Activated naive CD8-positive, alpha-beta T cell treated with anti-CD3 and anti-CD28 coated beads for 36 hours (primary cell): Measurements from ENCODE around the gene RIMBP2. TPM values are rescaled to one million over a fixed set of nuclear protein-coding genes. Genes with fewer than 3 reads are reported as not detected.
"Not testable (repeated sequence)": the region's sequence is repeated elsewhere in the genome, so short reads cannot be mapped to it uniquely, and the experiment has no call there.

Experiments used
- DNase-seq: peaks from one replicate; pipeline ENCODE4 v3.0.0; 2021
- H3K27ac Mint-ChIP-seq: one replicate; pipeline ENCODE4 v1.8.0; 2022; ENCODE audit warnings: mild to moderate bottlenecking, moderate library complexity, mixed read lengths
- H3K27me3 Mint-ChIP-seq: one replicate; pipeline ENCODE4 v1.8.0; 2022; ENCODE audit warnings: mild to moderate bottlenecking, mixed read lengths
- H3K36me3 Mint-ChIP-seq: one replicate; pipeline ENCODE4 v1.8.0; 2021; ENCODE audit warnings: mild to moderate bottlenecking, mixed read lengths
- H3K4me1 Mint-ChIP-seq: one replicate; pipeline ENCODE4 v1.8.0; 2021; ENCODE audit warnings: mixed read lengths
- H3K4me3 Mint-ChIP-seq: one replicate; pipeline ENCODE4 v1.8.0; 2022; ENCODE audit warnings: mild to moderate bottlenecking, moderate library complexity, mixed read lengths
- H3K9me3 Mint-ChIP-seq: one replicate; pipeline ENCODE4 v1.8.0; 2022; ENCODE audit warnings: mixed read lengths
- total RNA-seq, 2 experiments: library from RNA; stranded (reverse); gene quantifications; one replicate each; pipeline ENCODE4 v1.2.3, GENCODE V29; 2021

RIMBP2 gene
- total RNA-seq, 2 experiments from 2014 or later: not detected

GRCh38 chr12:130647814-130648213 lies 68.3 kb downstream of the RIMBP2 start:
- H3K27me3 Mint-ChIP-seq: no peaks in the 10 kb centered on the region
- no peaks in the 10 kb centered on the region for H3K36me3 Mint-ChIP-seq
- no peak for DNase-seq
- H3K27ac Mint-ChIP-seq: no peak overlapping the region
- no peak overlapping the region for H3K4me3 Mint-ChIP-seq
- H3K9me3 Mint-ChIP-seq: no peaks in the 10 kb centered on the region
- H3K4me1 Mint-ChIP-seq: no peaks in the 10 kb centered on the region

- DNase-seq: no peak
- Mint-ChIP-seq H3K4me3 (no peak overlapping the region), H3K27me3 (peaks cover 5% of the 10 kb centered on the region), H3K36me3 (no peaks in the 10 kb centered on the region), H3K9me3 (no peaks in the 10 kb centered on the region), H3K27ac (no peak overlapping the region), H3K4me1 (no peaks in the 10 kb centered on the region)
These were observed 69.3 kb downstream of the RIMBP2 start for GRCh38 chr12:130646716-130647370.

GRCh38 chr12:130646191-130646590 lies 69.9 kb downstream of the RIMBP2 start:
- not testable (repeated sequence) for H3K4me1 Mint-ChIP-seq, H3K9me3 Mint-ChIP-seq, H3K27me3 Mint-ChIP-seq, H3K4me3 Mint-ChIP-seq, H3K36me3 Mint-ChIP-seq, DNase-seq, H3K27ac Mint-ChIP-seq

GRCh38 chr12:130645751-130646150 lies 70.3 kb downstream of the RIMBP2 start:
- Mint-ChIP-seq H3K4me1 (no peaks in the 10 kb centered on the region), H3K9me3 (no peaks in the 10 kb centered on the region), H3K4me3 (no peak overlapping the region), H3K27me3 (peaks cover 5% of the 10 kb centered on the region), H3K36me3 (no peaks in the 10 kb centered on the region), H3K27ac (no peak overlapping the region)
- DNase-seq: no peak

GRCh38 chr12:130644566-130644965 lies 71.5 kb downstream of the RIMBP2 start:
- Mint-ChIP-seq H3K27me3 (peaks cover 5% of the 10 kb centered on the region), H3K36me3 (no peaks in the 10 kb centered on the region), H3K27ac (no peak overlapping the region)

GRCh38 chr12:130644146-130644545 lies 72.0 kb downstream of the RIMBP2 start:
- no peak for DNase-seq
- Mint-ChIP-seq H3K36me3 (no peaks in the 10 kb centered on the region), H3K4me3 (no peak overlapping the region), H3K9me3 (no peaks in the 10 kb centered on the region), H3K27me3 (peaks cover 5% of the 10 kb centered on the region), H3K4me1 (no peaks in the 10 kb centered on the region), H3K27ac (no peak overlapping the region)

More at GRCh38 chr12:130644566-130644965, 71.5 kb downstream of the RIMBP2 start:
- H3K9me3 Mint-ChIP-seq: no peaks in the 10 kb centered on the region
- no peak overlapping the region for H3K4me3 Mint-ChIP-seq
- DNase-seq: no peak
- H3K4me1 Mint-ChIP-seq: no peaks in the 10 kb centered on the region

- Mint-ChIP-seq H3K27ac (no peak overlapping the region), H3K27me3 (peaks cover 5% of the 10 kb centered on the region), H3K36me3 (no peaks in the 10 kb centered on the region), H3K4me3 (no peak overlapping the region), H3K4me1 (no peaks in the 10 kb centered on the region), H3K9me3 (no peaks in the 10 kb centered on the region)
- DNase-seq: no peak
These were observed 73.2 kb downstream of the RIMBP2 start for GRCh38 chr12:130642856-130643255.

- no peaks in the 10 kb centered on the region for H3K36me3 Mint-ChIP-seq
- no peaks in the 10 kb centered on the region for H3K4me1 Mint-ChIP-seq
- peaks cover 5% of the 10 kb centered on the region for H3K27me3 Mint-ChIP-seq
- no peak overlapping the region for H3K4me3 Mint-ChIP-seq
- no peak for DNase-seq
- no peak overlapping the region for H3K27ac Mint-ChIP-seq
- H3K9me3 Mint-ChIP-seq: no peaks in the 10 kb centered on the region
These were observed 74.4 kb downstream of the RIMBP2 start for GRCh38 chr12:130641533-130642184.

- H3K27me3 Mint-ChIP-seq: peaks cover 5% of the 10 kb centered on the region
- no peak for DNase-seq
- H3K9me3 Mint-ChIP-seq: no peaks in the 10 kb centered on the region
- no peaks in the 10 kb centered on the region for H3K36me3 Mint-ChIP-seq
- no peak overlapping the region for H3K27ac Mint-ChIP-seq
- H3K4me1 Mint-ChIP-seq: no peaks in the 10 kb centered on the region
- no peak overlapping the region for H3K4me3 Mint-ChIP-seq
These were observed 75.2 kb downstream of the RIMBP2 start for GRCh38 chr12:130640901-130641300.

- no peak for DNase-seq
- peaks cover 5% of the 10 kb centered on the region for H3K27me3 Mint-ChIP-seq
- no peaks in the 10 kb centered on the region for H3K4me1 Mint-ChIP-seq
- H3K27ac Mint-ChIP-seq: no peak overlapping the region
- H3K9me3 Mint-ChIP-seq: no peaks in the 10 kb centered on the region
- no peaks in the 10 kb centered on the region for H3K36me3 Mint-ChIP-seq
- H3K4me3 Mint-ChIP-seq: no peak overlapping the region
These were observed 75.6 kb downstream of the RIMBP2 start for GRCh38 chr12:130640496-130640895.

GRCh38 chr12:130639476-130640424 lies 76.3 kb downstream of the RIMBP2 start:
- no peak overlapping the region for H3K27ac Mint-ChIP-seq
- no peaks in the 10 kb centered on the region for H3K36me3 Mint-ChIP-seq
- no peak overlapping the region for H3K4me3 Mint-ChIP-seq
- DNase-seq: no peak
- H3K27me3 Mint-ChIP-seq: peaks cover 11% of the 10 kb centered on the region
- no peaks in the 10 kb centered on the region for H3K9me3 Mint-ChIP-seq
- no peaks in the 10 kb centered on the region for H3K4me1 Mint-ChIP-seq

- Mint-ChIP-seq H3K36me3 (no peaks in the 10 kb centered on the region), H3K27ac (no peak overlapping the region), H3K4me3 (no peak overlapping the region), H3K9me3 (no peaks in the 10 kb centered on the region), H3K4me1 (no peaks in the 10 kb centered on the region), H3K27me3 (peaks cover 17% of the 10 kb centered on the region)
- DNase-seq: no peak
These were observed 79.7 kb downstream of the RIMBP2 start for GRCh38 chr12:130636370-130636769.

GRCh38 chr12:130634866-130635265 lies 81.2 kb downstream of the RIMBP2 start:
- H3K27ac Mint-ChIP-seq: no peak overlapping the region

GRCh38 chr12:130633771-130634170 lies 82.3 kb downstream of the RIMBP2 start:
- Mint-ChIP-seq H3K36me3 (no peaks in the 10 kb centered on the region), H3K27me3 (peaks cover 24% of the 10 kb centered on the region), H3K9me3 (no peaks in the 10 kb centered on the region), H3K4me3 (no peak overlapping the region), H3K27ac (no peak overlapping the region), H3K4me1 (no peaks in the 10 kb centered on the region)
- DNase-seq: no peak

More at GRCh38 chr12:130634866-130635265, 81.2 kb downstream of the RIMBP2 start:
- no peak for DNase-seq
- Mint-ChIP-seq H3K27me3 (peaks cover 21% of the 10 kb centered on the region), H3K4me1 (no peaks in the 10 kb centered on the region), H3K4me3 (no peak overlapping the region), H3K36me3 (no peaks in the 10 kb centered on the region), H3K9me3 (no peaks in the 10 kb centered on the region)

- H3K4me1 Mint-ChIP-seq: no peaks in the 10 kb centered on the region
- no peaks in the 10 kb centered on the region for H3K36me3 Mint-ChIP-seq
- DNase-seq: no peak
- H3K4me3 Mint-ChIP-seq: no peak overlapping the region
- H3K27me3 Mint-ChIP-seq: peaks cover 24% of the 10 kb centered on the region
- H3K27ac Mint-ChIP-seq: no peak overlapping the region
- no peaks in the 10 kb centered on the region for H3K9me3 Mint-ChIP-seq
These were observed 83.5 kb downstream of the RIMBP2 start for GRCh38 chr12:130632642-130633041.
